ENCODE data around the gene GTF3C6. TPM values are rescaled to one million over a fixed set of nuclear protein-coding genes. Genes with fewer than 3 reads are reported as not detected.
"Not testable (repeated sequence)": the region's sequence is repeated elsewhere in the genome, so short reads cannot be mapped to it uniquely, and the experiment has no call there.

The GTF3C6 gene
- total and polyA plus RNA-seq, 2 of the 8 experiments (the other 6 are each of a cell fraction or from before 2014, with no cell fraction given), result 13.1 to 87.4 TPM

- POLR2A ChIA-PET (ENCODE audit: partially characterized antibody), result interaction anchor here (0.7 kb wide), 2 partner anchors 11 to 562 kb away, joined by 3 read pairs; no protein-coding TSS in a partner anchor
- CTCF ChIA-PET (ENCODE audit: partially characterized antibody), result interaction anchor here (1.4 to 4.7 kb wide), 6 partner anchors 11 to 197 kb away, joined by 4 to 59 read pairs (median 14); no protein-coding TSS in a partner anchor
- H3K36me3 ChIP-seq (ENCODE audit: control insufficient read depth in 2 of 4, insufficient read depth in 4 of 4, low read length in 3 of 4), result peaks cover 0 to 67% (median 38%) of the 10 kb centered on the region in 4 experiments; a peak in 7 of 8 replicates
Observed at GRCh38 chr6:111012520-111012919, 54.0 kb downstream of the GTF3C6 start.

More at GRCh38 chr6:111012520-111012919, 54.0 kb downstream of the GTF3C6 start:
- DNase-seq (ENCODE audit: low read depth in 1 of 2, low spot score in 2 of 2); H3K9ac ChIP-seq (replicated peaks in 1 of 4; ENCODE audit: extremely low read depth in 1 of 4, low read depth in 3 of 4, low read length in 3 of 4); H3K14ac ChIP-seq (ENCODE audit: insufficient read length); H3K23me2 ChIP-seq (ENCODE audit: low read depth, low read length); FAIRE-seq; H4K20me1 ChIP-seq (replicated peaks in 1 of 2; ENCODE audit: control insufficient read depth in 1 of 2, insufficient read depth in 2 of 2, low read length in 2 of 2); H3K4ac ChIP-seq (replicated peaks; ENCODE audit: insufficient read length, low read depth, low read length); H2BK12ac ChIP-seq (ENCODE audit: low read depth, low read length); H3K23ac ChIP-seq (ENCODE audit: insufficient read length); H2BK20ac ChIP-seq (ENCODE audit: low read length); H3K79me1 ChIP-seq (ENCODE audit: low read depth, low read length); H3K27ac ChIP-seq (ENCODE audit: low read depth, low read length); H3K4me1 ChIP-seq (replicated peaks in 1 of 4; ENCODE audit: control insufficient read depth in 3 of 4, insufficient read depth in 4 of 4, low read length in 3 of 4); H3K4me2 ChIP-seq (ENCODE audit: insufficient read depth in 1 of 2, low read depth in 2 of 2, low read length in 2 of 2); H3K79me2 ChIP-seq (ENCODE audit: control insufficient read depth in 1 of 2, insufficient read depth in 2 of 2, low read length in 2 of 2); H3K4me3 ChIP-seq (ENCODE audit: extremely low read depth in 1 of 4, insufficient read depth in 2 of 4, low read depth in 3 of 4, low read length in 4 of 4); H3K9me3 ChIP-seq (ENCODE audit: insufficient read depth in 2 of 2, low read depth in 1 of 2, low read length in 1 of 2); H3K18ac ChIP-seq (ENCODE audit: extremely low read depth, low read length); H2BK15ac ChIP-seq (ENCODE audit: low read length); H4K5ac ChIP-seq (ENCODE audit: insufficient read length, low read depth, low read length); H3K56ac ChIP-seq (replicated peaks; ENCODE audit: insufficient read length, low read depth, low read length); H2AFZ ChIP-seq (ENCODE audit: low read length); H2AK5ac ChIP-seq (ENCODE audit: low read depth, low read length); H4K8ac ChIP-seq (ENCODE audit: extremely low read depth, insufficient read depth, low read length); H3K27me3 ChIP-seq (replicated peaks in 1 of 4; ENCODE audit: control insufficient read depth in 3 of 4, extremely low read depth in 1 of 4, insufficient read depth in 3 of 4, low read length in 3 of 4); H4K91ac ChIP-seq (replicated peaks; ENCODE audit: insufficient read length, low read length); H2BK5ac ChIP-seq (ENCODE audit: low read depth, low read length); H2BK120ac ChIP-seq (replicated peaks; ENCODE audit: low read depth, low read length): not testable (repeated sequence)
- WGBS, 2 experiments (ENCODE audit: extremely low coverage in 1 of 2, insufficient coverage in 1 of 2, insufficient read length in 1 of 2, insufficient replicate concordance in 2 of 2, low coverage in 1 of 2, low lambda C conversion rate in 2 of 2, missing lambda C conversion rate in 1 of 2), result 93% methylated on average over 4 of the region's 4 CpGs; no CpG with 5 or more reads in 1 of the 2 experiments

Measured in H1 (cell line).